ENCODE measurements around the gene U2AF1L4. TPM values are rescaled to one million over a fixed set of nuclear protein-coding genes. Genes with fewer than 3 reads are reported as not detected.

U2AF1L4 gene
- total RNA-seq, 3 donors from 2014 or later (not counting 1 experiment from before 2014, with no cell fraction given), result 63.7 to 78.2 (median 73.0) TPM

GRCh38 chr19:35789978-35790944, 45.0 kb upstream of the U2AF1L4 start:
- Mint-ChIP-seq H3K27ac (no peak overlapping the region), H3K27me3 (ENCODE audit: low read depth in 2 of 2) (peaks cover 0 to 7% of the 10 kb centered on the region in 2 donors)
- ATAC-seq, result no peak

DNA sequence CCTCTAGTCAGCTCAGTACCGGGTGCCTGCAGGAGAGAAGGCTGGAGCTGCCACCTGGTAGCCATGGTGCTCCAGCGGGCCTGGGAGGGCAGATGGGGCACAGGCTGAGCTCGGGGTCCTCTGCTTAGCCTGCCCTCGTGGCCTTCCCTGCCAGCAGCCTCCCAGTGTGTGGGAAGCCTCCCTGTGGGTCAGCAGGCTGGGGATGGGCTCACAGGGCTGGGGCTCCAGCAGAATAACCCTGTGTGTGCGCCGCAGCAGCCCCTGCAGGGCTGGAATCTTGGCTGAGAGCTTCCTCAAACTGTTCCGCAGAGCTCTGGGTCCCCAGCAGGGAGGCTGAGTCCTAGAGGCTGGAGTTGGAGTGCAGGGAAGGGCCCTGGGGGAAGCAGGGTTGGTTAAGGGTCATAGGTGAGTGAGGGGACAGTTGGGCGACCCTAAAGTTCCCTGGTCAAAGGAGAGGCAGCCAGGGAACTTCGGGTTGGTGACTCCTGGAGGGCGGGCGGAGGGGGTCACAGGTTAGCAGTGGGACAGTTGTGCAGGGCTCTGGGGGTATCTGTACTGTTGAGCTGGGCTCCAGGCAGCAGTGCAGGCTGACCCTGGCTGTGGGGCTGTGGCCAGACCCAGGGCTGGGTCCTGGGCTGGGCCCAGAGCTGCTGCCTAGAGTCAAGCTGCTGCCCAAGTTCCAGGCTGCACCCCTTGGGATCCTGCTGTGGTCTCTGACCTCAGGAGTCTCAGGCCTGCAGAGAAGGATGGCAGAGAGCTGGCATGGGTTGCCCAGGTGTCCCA, 44.2 kb upstream of the U2AF1L4 start:
- Mint-ChIP-seq H3K27me3 (ENCODE audit: low read depth in 2 of 2) (peaks cover 0 to 7% of the 10 kb centered on the region in 2 donors), H3K4me3 (no peak overlapping the region), H3K9me3 (no peaks in the 10 kb centered on the region), H3K36me3 (no peaks in the 10 kb centered on the region), H3K4me1 (no peaks in the 10 kb centered on the region), H3K27ac (no peak overlapping the region)
- DNase-seq (no peak), ATAC-seq (no peak)
- WGBS (ENCODE audit: insufficient coverage), result 91% methylated on average over 11 of the region's 11 CpGs
- no peak overlapping the region for H3K27ac ChIP-seq (ENCODE audit: low read length)
- no peak for TF ChIP-seq CTCF (IDR thresholded peaks at IDR 0.05)
- no peaks in the 10 kb centered on the region for H3K27me3 ChIP-seq (ENCODE audit: control insufficient read depth, insufficient read depth, low read length)
- intact Hi-C loops (cut with micrococcal nuclease), result no loop called here
- H3K4me3 ChIP-seq (ENCODE audit: low read length), result no peak overlapping the region
- no peaks in the 10 kb centered on the region for H3K4me1 ChIP-seq (ENCODE audit: control insufficient read depth, insufficient read depth, low read length)
- H3K36me3 ChIP-seq (ENCODE audit: control insufficient read depth, insufficient read depth, low read length), result no peaks in the 10 kb centered on the region
- no peaks in the 10 kb centered on the region for H3K9me3 ChIP-seq (ENCODE audit: control insufficient read depth, insufficient read depth, low read length)

More at GRCh38 chr19:35789978-35790944, 45.0 kb upstream of the U2AF1L4 start:
- Histone ChIP-seq H3K4me1 (ENCODE audit: control insufficient read depth, insufficient read depth, low read length) (no peaks in the 10 kb centered on the region), H3K9me3 (ENCODE audit: control insufficient read depth, insufficient read depth, low read length) (no peaks in the 10 kb centered on the region), H3K4me3 (ENCODE audit: low read length) (no peak overlapping the region), H3K27me3 (ENCODE audit: control insufficient read depth, insufficient read depth, low read length) (no peaks in the 10 kb centered on the region), H3K27ac (ENCODE audit: low read length) (no peak overlapping the region), H3K36me3 (ENCODE audit: control insufficient read depth, insufficient read depth, low read length) (no peaks in the 10 kb centered on the region)
- 91% methylated on average over 19 of the region's 19 CpGs for WGBS (ENCODE audit: insufficient coverage)
- Mint-ChIP-seq H3K9me3 (no peaks in the 10 kb centered on the region), H3K4me3 (no peak overlapping the region), H3K36me3 (no peaks in the 10 kb centered on the region), H3K4me1 (no peaks in the 10 kb centered on the region)
- no peak for DNase-seq
- no peak for TF ChIP-seq CTCF (IDR thresholded peaks at IDR 0.05)
- intact Hi-C loops (cut with micrococcal nuclease), result no loop called here

DNA sequence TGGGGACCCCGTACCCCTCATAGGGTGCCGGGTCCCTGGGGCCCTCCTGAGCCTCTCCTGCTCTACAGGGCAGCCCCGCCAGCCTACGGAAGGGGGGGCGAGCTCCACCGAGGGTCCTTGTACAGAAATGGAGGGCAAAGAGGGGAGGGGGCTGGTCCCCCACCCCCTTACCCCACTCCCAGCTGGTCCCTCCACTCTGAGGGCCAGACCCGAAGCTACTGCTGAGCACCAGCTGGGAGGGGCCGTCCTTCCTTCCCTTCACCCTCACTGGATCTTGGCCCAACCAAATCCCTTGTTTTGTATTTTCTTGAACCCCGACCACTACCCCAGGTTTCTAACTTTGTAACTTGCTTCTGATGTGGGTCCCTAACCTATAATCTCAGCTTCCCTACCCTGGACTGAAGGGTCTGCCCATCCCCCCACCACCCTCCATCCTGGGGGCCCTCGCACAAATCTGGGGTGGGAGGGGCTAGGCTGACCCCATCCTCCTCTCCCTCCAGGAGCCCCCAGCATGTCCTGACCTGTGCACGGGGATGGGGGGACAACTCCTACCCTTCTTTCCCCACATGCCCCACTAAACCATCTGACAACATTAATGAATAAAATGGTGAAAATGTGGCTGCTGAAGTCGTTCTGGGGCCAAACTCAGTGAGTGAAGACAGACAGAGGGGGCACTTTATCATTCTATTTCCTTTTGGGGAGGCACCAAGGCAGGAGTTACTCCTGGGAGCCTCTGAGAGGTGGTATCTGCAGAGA, 43.2 kb upstream of the U2AF1L4 start:
- Mint-ChIP-seq H3K9me3 (no peaks in the 10 kb centered on the region), H3K36me3 (no peaks in the 10 kb centered on the region), H3K27ac (no peak overlapping the region), H3K27me3 (ENCODE audit: low read depth in 2 of 2) (peaks cover 0 to 4% of the 10 kb centered on the region in 2 donors), H3K4me1 (peaks cover 1 to 5% of the 10 kb centered on the region in 2 donors), H3K4me3 (no peak overlapping the region)
- Histone ChIP-seq H3K27ac (ENCODE audit: low read length) (no peak overlapping the region), H3K4me1 (ENCODE audit: control insufficient read depth, insufficient read depth, low read length) (no peaks in the 10 kb centered on the region), H3K36me3 (ENCODE audit: control insufficient read depth, insufficient read depth, low read length) (no peaks in the 10 kb centered on the region), H3K9me3 (ENCODE audit: control insufficient read depth, insufficient read depth, low read length) (no peaks in the 10 kb centered on the region), H3K4me3 (ENCODE audit: low read length) (no peak overlapping the region), H3K27me3 (ENCODE audit: control insufficient read depth, insufficient read depth, low read length) (no peaks in the 10 kb centered on the region)
- no peak for DNase-seq
- ATAC-seq, result no peak
- WGBS (ENCODE audit: insufficient coverage), result 86% methylated on average over 7 of the region's 12 CpGs
- TF ChIP-seq CTCF (IDR thresholded peaks at IDR 0.05), result no peak
- intact Hi-C loops (cut with micrococcal nuclease), result no loop called here

All from natural killer cell (primary cell).